HFF-Myc (cell line): Measurements from ENCODE around the gene LDB2.

ENCODE experiments used
- DNase-seq: peaks from one replicate; pipeline ENCODE4 v3.0.0-alpha.2; 2011; ENCODE audit warnings: low read depth; ENCODE audit errors: extremely low read depth
- H3K4me3 ChIP-seq: replicated peaks from 2 replicates; pipeline ENCODE4 v1.5.1; 2011; ENCODE audit warnings: low read depth, mild to moderate bottlenecking, control low read depth, low read length
- TF ChIP-seq, protein P1 (sequence below): IDR thresholded peaks from 2 replicates; pipeline ENCODE4 v1.5.1; 2012; ENCODE audit warnings: mild to moderate bottlenecking, low read depth, low read length, control low read depth; ENCODE audit errors: missing control alignments

The LDB2 gene

DNA sequence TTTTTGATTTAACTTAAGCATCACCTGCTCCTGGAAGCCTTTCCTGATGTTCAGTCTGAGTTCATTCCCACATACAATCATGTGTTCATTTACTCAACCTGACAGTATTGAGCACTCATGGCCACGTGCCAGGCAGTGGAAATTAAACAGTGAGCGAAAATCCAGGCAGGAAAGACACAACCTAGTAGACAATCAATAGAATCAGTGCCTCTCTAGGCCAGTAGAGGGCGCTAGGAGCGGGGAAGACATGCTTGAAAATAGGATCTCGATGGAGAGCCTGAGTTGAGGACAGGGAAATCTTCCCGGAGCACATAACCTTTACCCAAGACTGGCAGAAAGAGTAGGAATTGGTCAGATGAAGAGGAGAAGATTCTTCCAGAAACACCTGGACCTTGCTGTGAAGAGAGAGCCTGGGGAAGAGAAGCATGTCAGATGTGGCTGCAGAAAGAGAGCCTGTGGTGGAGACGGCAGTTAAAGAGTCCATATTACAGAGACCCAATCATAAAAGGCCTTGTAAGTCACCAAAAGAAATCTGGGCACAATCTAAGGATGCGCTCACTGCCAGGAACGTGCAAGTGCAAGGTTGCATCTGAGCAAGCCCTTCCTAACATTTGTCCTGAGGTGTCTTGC is 103.5 kb downstream of the LDB2 start:
- TF ChIP-seq, protein P1, sequence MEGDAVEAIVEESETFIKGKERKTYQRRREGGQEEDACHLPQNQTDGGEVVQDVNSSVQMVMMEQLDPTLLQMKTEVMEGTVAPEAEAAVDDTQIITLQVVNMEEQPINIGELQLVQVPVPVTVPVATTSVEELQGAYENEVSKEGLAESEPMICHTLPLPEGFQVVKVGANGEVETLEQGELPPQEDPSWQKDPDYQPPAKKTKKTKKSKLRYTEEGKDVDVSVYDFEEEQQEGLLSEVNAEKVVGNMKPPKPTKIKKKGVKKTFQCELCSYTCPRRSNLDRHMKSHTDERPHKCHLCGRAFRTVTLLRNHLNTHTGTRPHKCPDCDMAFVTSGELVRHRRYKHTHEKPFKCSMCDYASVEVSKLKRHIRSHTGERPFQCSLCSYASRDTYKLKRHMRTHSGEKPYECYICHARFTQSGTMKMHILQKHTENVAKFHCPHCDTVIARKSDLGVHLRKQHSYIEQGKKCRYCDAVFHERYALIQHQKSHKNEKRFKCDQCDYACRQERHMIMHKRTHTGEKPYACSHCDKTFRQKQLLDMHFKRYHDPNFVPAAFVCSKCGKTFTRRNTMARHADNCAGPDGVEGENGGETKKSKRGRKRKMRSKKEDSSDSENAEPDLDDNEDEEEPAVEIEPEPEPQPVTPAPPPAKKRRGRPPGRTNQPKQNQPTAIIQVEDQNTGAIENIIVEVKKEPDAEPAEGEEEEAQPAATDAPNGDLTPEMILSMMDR, result peak; percentile 96
- no peak overlapping the region for H3K4me3 ChIP-seq
- DNase-seq, result peak; percentile 30

DNA sequence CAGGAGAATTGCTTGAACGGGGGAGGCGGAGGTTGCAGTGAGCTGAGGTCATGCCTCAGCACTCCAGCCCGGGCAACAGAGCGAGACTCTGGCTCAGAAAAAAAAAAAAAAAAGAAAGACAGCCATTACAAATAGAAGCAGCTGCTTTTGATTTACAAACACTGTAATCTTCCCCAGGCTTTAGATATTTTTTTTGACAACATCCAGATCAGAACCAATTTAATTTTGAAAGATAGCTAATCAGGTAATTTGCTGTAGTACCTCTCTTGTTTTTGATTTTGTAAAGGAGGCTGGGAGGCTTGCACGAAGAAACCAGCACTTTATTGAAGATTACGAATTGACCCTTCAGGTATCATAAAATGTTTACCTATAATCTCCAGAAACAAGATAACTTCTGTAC is 107.0 kb downstream of the LDB2 start:
- no peak for DNase-seq
- no peak overlapping the region for H3K4me3 ChIP-seq
- TF ChIP-seq, protein P1, result no peak

DNA sequence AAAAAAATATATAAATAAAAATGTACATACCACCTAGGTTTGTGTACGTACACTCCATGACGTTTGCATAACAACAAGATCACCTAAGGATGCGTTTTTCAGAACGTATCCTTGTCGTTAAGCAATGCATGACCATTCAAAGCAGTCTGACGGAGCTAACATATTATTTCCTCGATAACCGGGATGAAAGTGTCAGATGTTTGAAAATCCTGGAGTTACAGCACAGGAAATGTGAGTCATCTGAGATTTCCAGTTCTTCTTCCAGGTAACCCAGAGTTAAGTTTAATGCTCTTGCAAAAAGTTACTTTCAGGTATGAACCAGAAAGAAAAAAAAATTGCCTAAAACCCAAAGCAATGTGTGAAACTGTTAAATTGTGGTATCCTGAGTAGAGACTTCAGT is 107.9 kb downstream of the LDB2 start:
- no peak for DNase-seq
- TF ChIP-seq, protein P1, result no peak
- H3K4me3 ChIP-seq, result no peak overlapping the region

GRCh38 chr4:16788868-16789267 is 109.6 kb downstream of the LDB2 start:
- TF ChIP-seq, protein P1, result no peak
- no peak overlapping the region for H3K4me3 ChIP-seq
- DNase-seq, result no peak

GRCh38 chr4:16785793-16786527 is 112.5 kb downstream of the LDB2 start:
- DNase-seq, result peak; percentile 25
- H3K4me3 ChIP-seq, result no peak overlapping the region
- TF ChIP-seq, protein P1, result no peak

DNA sequence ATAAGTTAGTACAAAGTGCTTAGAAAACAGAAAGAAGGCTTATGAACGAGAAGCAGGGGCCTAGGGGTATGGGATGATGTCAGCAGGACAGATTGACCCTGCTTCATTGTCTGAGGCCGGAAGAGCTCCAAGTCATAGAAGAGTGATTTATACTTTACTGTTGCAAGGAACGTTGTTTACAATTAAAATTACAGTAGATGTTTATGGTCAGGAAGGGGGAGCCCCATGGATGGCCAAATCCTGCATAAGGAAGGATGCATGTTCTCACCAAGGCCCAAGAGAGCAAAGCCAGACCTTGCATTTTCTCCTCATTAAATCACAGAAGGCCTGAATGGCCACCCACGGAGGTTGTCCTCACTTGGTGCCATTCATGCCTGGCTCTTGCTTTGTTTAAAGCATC is 115.3 kb downstream of the LDB2 start:
- no peak overlapping the region for H3K4me3 ChIP-seq
- no peak for DNase-seq
- TF ChIP-seq, protein P1, result no peak
